Measurements from ENCODE around the gene DAGLB. TPM values are rescaled to one million over a fixed set of nuclear protein-coding genes. Genes with fewer than 3 reads are reported as not detected.

The DAGLB gene
- total and polyA plus RNA-seq, 2 of the 8 experiments (the other 6 are each of a cell fraction or from before 2014, with no cell fraction given), result 27.0 to 39.6 TPM

- H2AK5ac ChIP-seq (ENCODE audit: low read depth, low read length), result no peak overlapping the region
- H3K79me1 ChIP-seq (ENCODE audit: low read depth, low read length), result peaks cover 11% of the 10 kb centered on the region
- POLR2A ChIA-PET (ENCODE audit: partially characterized antibody), result interaction anchor here (1.4 to 1.7 kb wide), 2 partner anchors 16 to 45 kb away, joined by 3 to 4 read pairs; partner anchors contain the start of gene DAGLB
- H3K27ac ChIP-seq (ENCODE audit: low read depth, low read length), result no peak overlapping the region
- no peak overlapping the region for H3K23ac ChIP-seq (ENCODE audit: insufficient read length)
- WGBS, 2 experiments (ENCODE audit: extremely low coverage in 1 of 2, insufficient coverage in 1 of 2, insufficient read length in 1 of 2, insufficient replicate concordance in 2 of 2, low coverage in 1 of 2, low lambda C conversion rate in 2 of 2, missing lambda C conversion rate in 1 of 2), result 93% methylated on average over 17 of the region's 17 CpGs; no CpG with 5 or more reads in 1 of the 2 experiments
- no peak overlapping the region for H3K4me3 ChIP-seq (ENCODE audit: extremely low read depth in 1 of 4, insufficient read depth in 2 of 4, low read depth in 3 of 4, low read length in 4 of 4)
- H4K5ac ChIP-seq (ENCODE audit: insufficient read length, low read depth, low read length), result no peak overlapping the region
- no peak overlapping the region for H3K14ac ChIP-seq (ENCODE audit: insufficient read length)
- no peak overlapping the region for H2BK12ac ChIP-seq (ENCODE audit: low read depth, low read length)
- no peak overlapping the region for H3K56ac ChIP-seq (replicated peaks; ENCODE audit: insufficient read length, low read depth, low read length)
- no peak overlapping the region for H3K4ac ChIP-seq (replicated peaks; ENCODE audit: insufficient read length, low read depth, low read length)
- no peak overlapping the region for H4K91ac ChIP-seq (replicated peaks; ENCODE audit: insufficient read length, low read length)
- H3K27me3 ChIP-seq (replicated peaks in 1 of 4; ENCODE audit: control insufficient read depth in 3 of 4, extremely low read depth in 1 of 4, insufficient read depth in 3 of 4, low read length in 3 of 4), result no peaks in the 10 kb centered on the region
- H2BK15ac ChIP-seq (ENCODE audit: low read length), result no peak overlapping the region
- FAIRE-seq, result no peak
- H2BK20ac ChIP-seq (ENCODE audit: low read length), result no peak overlapping the region
- no peak overlapping the region for H3K4me2 ChIP-seq (ENCODE audit: insufficient read depth in 1 of 2, low read depth in 2 of 2, low read length in 2 of 2)
- no peak overlapping the region for H2AFZ ChIP-seq (ENCODE audit: low read length)
- H4K20me1 ChIP-seq (replicated peaks in 1 of 2; ENCODE audit: control insufficient read depth in 1 of 2, insufficient read depth in 2 of 2, low read length in 2 of 2), result peaks cover 17 to 25% of the 10 kb centered on the region in 2 experiments
- H3K9me3 ChIP-seq (ENCODE audit: insufficient read depth in 2 of 2, low read depth in 1 of 2, low read length in 1 of 2), result no peaks in the 10 kb centered on the region
- no peaks in the 10 kb centered on the region for H3K23me2 ChIP-seq (ENCODE audit: low read depth, low read length)
- H3K9ac ChIP-seq (replicated peaks in 1 of 4; ENCODE audit: extremely low read depth in 1 of 4, low read depth in 3 of 4, low read length in 3 of 4), result no peak overlapping the region
- TF ChIP-seq ZNF274 (IDR thresholded peaks at IDR 0.05; ENCODE audit: borderline replicate concordance, extremely low read depth, low read length) (no peak), CHD1 (IDR thresholded peaks at IDR 0.05; ENCODE audit: low read depth, low read length) (no peak)
- no peak overlapping the region for H3K18ac ChIP-seq (ENCODE audit: extremely low read depth, low read length)
- H4K8ac ChIP-seq (ENCODE audit: extremely low read depth, insufficient read depth, low read length), result no peak overlapping the region
- H3K36me3 ChIP-seq (ENCODE audit: control insufficient read depth in 2 of 4, insufficient read depth in 4 of 4, low read length in 3 of 4), result peaks cover 12 to 57% (median 22%) of the 10 kb centered on the region in 4 experiments
- CTCF ChIA-PET (ENCODE audit: partially characterized antibody), result no interaction called here
- H3K79me2 ChIP-seq (ENCODE audit: control insufficient read depth in 1 of 2, insufficient read depth in 2 of 2, low read length in 2 of 2), result peaks cover 14 to 35% of the 10 kb centered on the region in 2 experiments
- no peak overlapping the region for H2BK120ac ChIP-seq (replicated peaks; ENCODE audit: low read depth, low read length)
- DNase-seq (ENCODE audit: low read depth in 1 of 2, low spot score in 2 of 2), result no peak
- H3K4me1 ChIP-seq (replicated peaks in 1 of 4; ENCODE audit: control insufficient read depth in 3 of 4, insufficient read depth in 4 of 4, low read length in 3 of 4), result no peaks in the 10 kb centered on the region; a peak in 1 of 7 replicates
- H2BK5ac ChIP-seq (ENCODE audit: low read depth, low read length), result no peak overlapping the region
These were observed 45.7 kb downstream of the DAGLB start for GRCh38 chr7:6402041-6402440.
